ENCODE measurements around the gene FOXR1. TPM values are rescaled to one million over a fixed set of nuclear protein-coding genes. Genes with fewer than 3 reads are reported as not detected.

FOXR1 gene
- total RNA-seq, 2 experiments from 2014 or later: not detected

DNA sequence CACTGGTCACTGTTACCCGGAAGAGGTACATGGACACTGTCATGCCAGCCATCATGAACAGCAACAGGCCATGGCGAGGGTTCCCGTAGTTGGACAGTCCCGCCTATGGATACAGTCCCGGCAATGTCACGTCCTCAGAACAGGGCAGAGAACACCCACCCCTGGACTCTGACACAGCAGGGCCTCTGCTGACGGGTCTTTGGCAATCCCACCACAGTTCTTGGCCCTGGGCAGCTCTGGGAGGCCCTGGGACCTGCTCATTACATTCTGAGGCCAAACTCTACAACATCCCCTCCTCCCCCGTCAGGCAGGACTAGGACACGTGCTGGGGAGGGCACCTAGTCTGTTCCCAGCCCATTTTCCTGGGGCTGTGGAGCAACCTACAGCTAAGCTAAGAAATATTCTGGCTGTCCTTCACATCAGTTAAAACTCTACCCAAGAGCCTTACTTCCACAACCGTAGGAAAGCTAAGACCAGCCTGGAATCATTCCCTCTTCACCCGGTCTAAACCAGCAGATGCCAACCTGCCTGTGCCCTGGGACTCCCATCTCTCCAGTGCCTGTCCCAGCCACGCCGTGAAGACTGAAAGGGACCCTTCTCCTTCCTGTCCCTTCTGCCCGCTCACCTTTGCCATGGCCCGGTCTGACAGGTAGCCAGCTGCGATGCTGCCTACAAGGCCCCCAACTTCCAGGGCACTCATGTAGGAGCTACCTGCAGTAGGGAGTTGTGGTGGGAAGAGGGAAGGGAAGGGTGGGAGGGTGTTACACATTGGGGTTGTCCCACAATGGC is 54.6 kb downstream of the FOXR1 start:
- Mint-ChIP-seq H3K9me3 (ENCODE audit: low read depth) (no peaks in the 10 kb centered on the region), H3K36me3 (ENCODE audit: low read depth) (peaks cover 48% of the 10 kb centered on the region), H3K27me3 (no peaks in the 10 kb centered on the region), H3K4me3 (no peak overlapping the region), H3K4me1 (peaks cover 49% of the 10 kb centered on the region), H3K27ac (peak overlapping the region; percentile 15)
- CTCF ChIA-PET: interaction anchor here (0.6 to 1.2 kb wide), 3 partner anchors 10 to 71 kb away, joined by 3 read pairs; no protein-coding TSS in a partner anchor
- ATAC-seq: no peak
- POLR2A ChIA-PET: no interaction called here
- no peak for DNase-seq
- intact Hi-C loops (cut with DNase I, micrococcal nuclease): no loop called here

DNA sequence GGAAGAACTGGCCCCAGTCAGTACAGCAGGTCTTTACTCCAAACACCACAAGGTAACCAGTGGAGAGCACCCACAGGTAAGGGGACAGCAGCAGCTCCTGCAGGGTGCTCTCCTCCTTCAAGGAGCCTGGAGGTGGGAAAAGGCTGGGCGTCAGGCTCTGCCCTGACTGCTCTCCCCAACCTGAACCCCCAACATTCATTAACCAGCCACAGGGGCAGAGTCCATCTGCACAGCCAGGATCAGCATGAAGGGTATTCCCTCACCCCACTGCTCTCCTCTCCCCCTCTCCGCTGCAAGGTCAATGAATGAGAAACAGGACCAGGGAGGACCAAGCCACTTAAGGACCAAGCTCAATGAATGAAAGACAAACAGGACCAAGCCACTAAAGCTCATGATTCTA is 55.4 kb downstream of the FOXR1 start:
- ChIA-PET POLR2A (no interaction called here), CTCF (interaction anchor here (1.0 kb wide), 1 partner anchor 8 kb away, joined by 4 read pairs; the partner anchor contains the start of genes RPS25 and TRAPPC4)
- Mint-ChIP-seq H3K4me3 (no peak overlapping the region), H3K27me3 (no peaks in the 10 kb centered on the region), H3K36me3 (ENCODE audit: low read depth) (peaks cover 42% of the 10 kb centered on the region), H3K4me1 (peaks cover 44% of the 10 kb centered on the region), H3K9me3 (ENCODE audit: low read depth) (no peaks in the 10 kb centered on the region), H3K27ac (no peak overlapping the region)
- intact Hi-C loops (cut with DNase I, micrococcal nuclease): no loop called here
- DNase-seq: no peak
- no peak for ATAC-seq

DNA sequence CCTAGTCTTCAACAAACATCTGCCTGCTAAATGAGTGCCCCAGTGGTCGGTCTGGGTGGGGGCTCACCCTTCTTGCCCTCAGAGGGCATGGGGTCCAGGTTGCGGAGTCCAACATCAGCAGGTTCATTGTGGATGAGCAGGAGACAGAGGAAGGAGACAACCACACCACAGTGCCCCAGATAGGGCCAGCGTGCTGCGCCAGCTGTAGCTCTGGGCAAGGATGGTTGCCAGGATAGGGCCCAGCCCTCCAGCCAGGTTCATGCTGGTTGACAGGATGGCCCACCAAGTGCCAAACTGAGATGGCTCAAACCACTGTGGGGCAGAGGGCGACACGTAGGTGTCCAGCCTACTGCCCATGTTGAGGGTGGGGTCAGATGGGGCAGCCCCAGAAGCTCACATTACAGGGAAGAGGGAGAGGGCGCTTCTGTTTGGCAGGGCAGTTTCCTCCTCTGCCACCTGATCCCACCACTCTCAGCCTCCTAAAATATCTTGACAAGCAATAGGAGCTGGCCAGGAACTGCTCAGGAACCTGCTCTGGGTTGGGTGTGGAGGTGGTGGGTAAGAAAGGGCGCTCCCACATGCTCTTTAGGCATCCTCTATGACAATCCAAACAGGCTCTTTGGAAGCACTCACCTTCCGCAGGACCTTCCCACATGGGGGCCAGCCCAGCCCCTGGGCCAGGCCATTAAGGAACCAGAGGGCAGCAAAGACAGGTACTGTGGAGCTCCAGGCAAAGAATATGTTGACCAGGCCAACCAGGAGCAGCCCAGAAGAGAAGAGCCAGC is 56.2 kb downstream of the FOXR1 start:
- peaks cover 42% of the 10 kb centered on the region for H3K4me1 Mint-ChIP-seq
- CTCF ChIA-PET: interaction anchor here (1.0 kb wide), 1 partner anchor 9 kb away, joined by 4 read pairs; the partner anchor contains the start of genes RPS25 and TRAPPC4
- H3K36me3 Mint-ChIP-seq (ENCODE audit: low read depth): peaks cover 37% of the 10 kb centered on the region
- no peak for ATAC-seq
- POLR2A ChIA-PET: no interaction called here
- H3K9me3 Mint-ChIP-seq (ENCODE audit: low read depth): no peaks in the 10 kb centered on the region
- H3K27me3 Mint-ChIP-seq: no peaks in the 10 kb centered on the region
- intact Hi-C loops (cut with DNase I, micrococcal nuclease): no loop called here
- H3K4me3 Mint-ChIP-seq: no peak overlapping the region
- peak overlapping the region; percentile 35 for H3K27ac Mint-ChIP-seq
- DNase-seq: no peak

DNA sequence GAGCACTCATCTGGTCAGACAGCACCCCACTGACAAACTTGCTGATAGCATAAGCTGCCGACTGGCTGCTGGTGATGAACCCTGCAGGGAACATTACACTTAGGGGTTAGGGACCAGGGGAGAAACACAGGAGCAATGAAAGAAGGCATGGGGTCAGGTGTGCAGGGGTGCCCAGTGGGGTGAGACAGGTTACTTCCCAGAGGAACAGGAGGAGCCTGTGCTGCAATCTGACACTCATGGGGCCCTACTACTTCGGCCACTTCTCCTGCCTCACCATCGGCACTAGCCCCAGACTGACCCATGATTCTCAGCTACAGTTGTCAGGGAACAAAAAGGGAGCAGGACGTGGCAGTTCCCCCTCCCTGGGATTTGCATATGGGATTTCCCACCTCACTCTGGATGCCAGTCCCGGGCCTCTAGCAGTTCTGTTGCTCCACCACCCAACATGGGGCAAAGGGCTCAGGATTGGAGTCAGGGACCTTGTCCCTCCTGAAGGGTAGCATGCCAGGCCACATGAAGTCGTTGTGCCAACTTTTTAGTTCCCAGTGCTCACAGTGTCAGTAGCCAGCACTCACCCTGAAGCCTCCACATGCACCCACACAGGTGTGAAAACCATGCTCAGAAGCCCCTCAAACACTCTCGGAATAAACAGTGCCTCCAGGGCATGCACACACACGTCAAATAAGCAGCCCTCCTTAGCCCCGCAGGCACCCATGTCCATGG is 56.9 kb downstream of the FOXR1 start:
- POLR2A ChIA-PET: no interaction called here
- no peaks in the 10 kb centered on the region for H3K27me3 Mint-ChIP-seq

GRCh38 chr11:119029069-119029339 is 57.4 kb downstream of the FOXR1 start:
- ChIA-PET POLR2A (no interaction called here), CTCF (no interaction called here)
- Mint-ChIP-seq H3K4me1 (peaks cover 32% of the 10 kb centered on the region), H3K27ac (peak overlapping the region; percentile 69), H3K27me3 (no peaks in the 10 kb centered on the region), H3K9me3 (ENCODE audit: low read depth) (no peaks in the 10 kb centered on the region), H3K36me3 (ENCODE audit: low read depth) (peaks cover 31% of the 10 kb centered on the region), H3K4me3 (peak overlapping the region; percentile 76)
- ATAC-seq (no peak), DNase-seq (no peak)
- intact Hi-C loops (cut with DNase I, micrococcal nuclease): no loop called here

More for the DNA sequence above, 56.9 kb downstream of the FOXR1 start:
- Mint-ChIP-seq H3K4me3 (peak overlapping the region; percentile 76), H3K36me3 (ENCODE audit: low read depth) (peaks cover 32% of the 10 kb centered on the region), H3K27ac (peak overlapping the region; percentile 69), H3K9me3 (ENCODE audit: low read depth) (no peaks in the 10 kb centered on the region), H3K4me1 (peaks cover 37% of the 10 kb centered on the region)
- no peak for DNase-seq
- CTCF ChIA-PET: no interaction called here
- no peak for ATAC-seq
- intact Hi-C loops (cut with DNase I, micrococcal nuclease): no loop called here

DNA sequence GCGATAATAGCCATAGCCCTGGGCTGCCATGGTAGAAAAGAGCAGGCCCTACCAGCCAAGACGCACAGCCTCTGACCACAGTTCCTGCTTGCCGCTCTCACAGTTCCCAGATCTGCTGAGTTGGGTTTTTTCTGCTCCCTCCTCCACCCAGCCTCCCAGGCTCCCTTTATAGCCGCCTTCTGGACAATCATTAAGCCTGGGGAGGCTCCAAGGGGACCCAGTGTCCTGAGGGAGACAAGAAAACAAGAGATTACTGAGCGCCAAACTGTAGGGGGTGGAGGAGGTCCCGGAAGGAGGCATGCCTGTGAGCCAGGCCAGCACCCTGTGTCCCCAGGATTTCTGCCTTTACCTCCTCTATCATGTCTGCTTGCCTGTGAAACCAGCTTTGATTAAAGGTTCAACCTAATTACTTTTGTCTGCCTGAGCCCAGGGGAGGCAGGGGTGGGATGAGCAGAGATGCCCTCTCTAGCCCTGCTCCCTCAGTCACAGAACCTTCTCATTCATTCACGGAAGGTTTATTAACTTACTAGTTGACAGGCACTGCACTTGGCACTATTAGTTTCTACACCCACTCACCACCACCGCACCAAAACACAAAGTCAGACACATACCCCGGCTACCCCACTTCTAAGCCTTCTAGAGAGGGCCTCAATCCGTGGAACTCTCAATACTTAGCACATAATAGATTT is 57.9 kb downstream of the FOXR1 start:
- H3K36me3 Mint-ChIP-seq (ENCODE audit: low read depth): peaks cover 28% of the 10 kb centered on the region
- ATAC-seq (peak; percentile 35), DNase-seq (peak; percentile 74)
- peak overlapping the region; percentile 76 for H3K4me3 Mint-ChIP-seq
- ChIA-PET CTCF (interaction anchor here (0.6 to 1.1 kb wide), 3 partner anchors 8 to 38 kb away, joined by 3 to 4 read pairs (median 3); partner anchors contain the start of gene VPS11), POLR2A (interaction anchor here (0.6 kb wide), 1 partner anchor 13 kb away, joined by 3 read pairs; no protein-coding TSS in a partner anchor)
- H3K9me3 Mint-ChIP-seq (ENCODE audit: low read depth): no peaks in the 10 kb centered on the region
- peaks cover 27% of the 10 kb centered on the region for H3K4me1 Mint-ChIP-seq
- no peaks in the 10 kb centered on the region for H3K27me3 Mint-ChIP-seq
- peak overlapping the region; percentile 69 for H3K27ac Mint-ChIP-seq
- intact Hi-C loops (cut with DNase I, micrococcal nuclease): loop anchor here (1.0 kb wide), 9 partner anchors 11 to 305 kb away; partner anchors contain the start of genes CENATAC (in 2 of the 2), HYOU1 (in 2 of the 2), RPS25 (in 2 of the 2) and TRAPPC4 (in 2 of the 2)

DNA sequence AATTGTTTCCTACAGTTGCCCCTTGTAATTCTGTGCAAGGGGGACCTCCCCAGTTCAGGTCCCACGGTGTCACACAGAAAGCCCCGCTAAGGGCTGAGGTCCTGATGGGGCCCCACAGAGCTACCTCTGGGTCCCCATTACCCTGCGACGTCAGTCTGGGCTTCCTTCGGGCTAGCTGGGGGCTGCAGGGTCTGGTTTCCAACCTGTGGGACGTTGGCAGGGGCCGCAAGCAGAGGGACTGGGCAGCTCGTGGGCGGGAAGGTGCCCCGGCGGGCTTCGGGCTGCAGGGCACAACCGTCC is 58.4 kb downstream of the FOXR1 start:
- Mint-ChIP-seq H3K4me1 (peaks cover 24% of the 10 kb centered on the region), H3K4me3 (peak overlapping the region; percentile 76), H3K36me3 (ENCODE audit: low read depth) (peaks cover 24% of the 10 kb centered on the region), H3K9me3 (ENCODE audit: low read depth) (no peaks in the 10 kb centered on the region), H3K27ac (peak overlapping the region; percentile 69), H3K27me3 (no peaks in the 10 kb centered on the region)
- intact Hi-C loops (cut with DNase I, micrococcal nuclease): loop anchor here (1.0 kb wide), 9 partner anchors 12 to 304 kb away; partner anchors contain the start of genes CENATAC (in 2 of the 2), HYOU1 (in 2 of the 2), RPS25 (in 2 of the 2) and TRAPPC4 (in 2 of the 2)
- ATAC-seq: peak; percentile 4
- ChIA-PET POLR2A (interaction anchor here (0.6 kb wide), 2 partner anchors 14 to 37 kb away, joined by 3 to 4 read pairs; no protein-coding TSS in a partner anchor), CTCF (interaction anchor here (0.5 to 1.1 kb wide), 7 partner anchors 9 to 458 kb away, joined by 3 to 4 read pairs (median 3); partner anchors contain the start of gene VPS11)
- no peak for DNase-seq

DNA sequence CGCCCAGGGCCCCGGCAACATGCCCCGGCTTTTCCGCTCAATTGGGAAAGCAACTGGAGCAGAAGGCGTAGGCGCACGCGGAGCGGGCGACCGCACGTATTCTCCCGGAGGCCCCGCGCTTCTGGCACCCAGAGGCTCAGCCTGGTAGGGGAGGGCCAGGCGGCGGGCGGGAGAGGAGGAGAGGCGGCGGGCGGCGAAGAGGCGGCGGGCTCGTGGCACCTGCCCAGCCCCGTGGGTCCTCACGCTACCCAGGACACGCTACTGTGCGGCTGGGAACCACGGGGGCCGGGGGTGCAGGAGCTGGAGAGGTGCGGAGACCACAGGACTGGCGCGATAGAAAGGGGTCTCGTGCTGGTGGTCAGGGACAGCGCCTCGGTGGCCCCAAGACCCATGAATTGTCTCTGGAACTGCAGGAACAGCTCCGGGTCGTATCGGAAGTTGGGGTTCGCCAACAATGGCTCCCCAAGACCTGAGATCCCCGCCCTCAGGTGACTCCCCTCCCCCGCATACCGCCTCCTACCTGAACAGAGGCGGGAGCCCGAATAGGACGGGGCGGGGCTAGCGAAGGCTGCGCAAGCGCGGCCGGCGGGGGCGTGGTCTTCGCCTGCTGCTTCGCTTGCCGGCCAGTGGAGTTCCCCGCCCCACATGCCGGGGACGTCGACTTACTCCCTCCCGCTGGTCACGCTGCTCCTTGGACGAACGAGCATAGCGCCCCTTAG is 58.9 kb downstream of the FOXR1 start, which contains the start of gene SLC37A4:
TSS of gene SLC37A4 (minus strand) at position 549 of the 719 bp plus-strand sequence.
- DNase-seq: peak; percentile 99
- ChIA-PET POLR2A (interaction anchor here (0.6 to 0.7 kb wide), 2 partner anchors 37 to 64 kb away, joined by 3 to 4 read pairs; no protein-coding TSS in a partner anchor), CTCF (interaction anchor here (0.5 to 1.3 kb wide), 7 partner anchors 9 to 459 kb away, joined by 3 to 4 read pairs (median 3); no protein-coding TSS in a partner anchor)
- intact Hi-C loops (cut with DNase I, micrococcal nuclease): loop anchor here (1.0 kb wide), 9 partner anchors 12 to 304 kb away; partner anchors contain the start of genes CENATAC (in 2 of the 2), HYOU1 (in 2 of the 2), RPS25 (in 2 of the 2) and TRAPPC4 (in 2 of the 2)
- peaks cover 19% of the 10 kb centered on the region for H3K36me3 Mint-ChIP-seq (ENCODE audit: low read depth)
- peaks cover 19% of the 10 kb centered on the region for H3K4me1 Mint-ChIP-seq
- no peaks in the 10 kb centered on the region for H3K9me3 Mint-ChIP-seq (ENCODE audit: low read depth)
- peak; percentile 94 for ATAC-seq
- H3K4me3 Mint-ChIP-seq: peak within 1 kb of the TSS; percentile 76
- no peaks in the 10 kb centered on the region for H3K27me3 Mint-ChIP-seq
- H3K27ac Mint-ChIP-seq: peak within 1 kb of the TSS; percentile 86

Data from activated CD4-positive, alpha-beta T cell treated with anti-CD3 and anti-CD28 coated beads for 36 hours (primary cell).